Fibroblast of the conjunctiva (primary cell): ENCODE results near the gene MAP3K4.

Source experiments
- DNase-seq: peaks from one replicate; pipeline ENCODE4 v3.0.0-alpha.2; 2010; ENCODE audit warnings: low read depth

Gene MAP3K4

GRCh38 chr6:161041274-161041673 lies 49.7 kb downstream of the MAP3K4 start:
- no peak for DNase-seq

GRCh38 chr6:161044335-161044734 lies 52.8 kb downstream of the MAP3K4 start:
- DNase-seq, result no peak

DNA sequence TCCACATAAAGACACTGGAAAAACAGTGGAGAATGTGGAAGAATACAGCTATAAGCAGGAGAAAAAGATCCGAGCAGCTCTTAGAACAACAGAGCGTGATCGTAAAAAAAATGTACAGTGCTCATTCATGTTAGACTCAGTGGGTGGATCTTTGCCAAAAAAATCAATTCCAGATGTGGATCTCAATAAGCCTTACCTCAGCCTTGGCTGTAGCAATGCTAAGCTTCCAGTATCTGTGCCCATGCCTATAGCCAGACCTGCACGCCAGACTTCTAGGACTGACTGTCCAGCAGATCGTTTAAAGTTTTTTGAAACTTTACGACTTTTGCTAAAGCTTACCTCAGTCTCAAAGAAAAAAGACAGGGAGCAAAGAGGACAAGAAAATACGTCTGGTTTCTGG lies 57.1 kb downstream of the MAP3K4 start:
- peak; percentile 89 for DNase-seq

- DNase-seq, result no peak
These were observed 58.7 kb downstream of the MAP3K4 start for GRCh38 chr6:161050134-161050765.

GRCh38 chr6:161053103-161053502 lies 61.5 kb downstream of the MAP3K4 start:
- DNase-seq, result no peak

DNA sequence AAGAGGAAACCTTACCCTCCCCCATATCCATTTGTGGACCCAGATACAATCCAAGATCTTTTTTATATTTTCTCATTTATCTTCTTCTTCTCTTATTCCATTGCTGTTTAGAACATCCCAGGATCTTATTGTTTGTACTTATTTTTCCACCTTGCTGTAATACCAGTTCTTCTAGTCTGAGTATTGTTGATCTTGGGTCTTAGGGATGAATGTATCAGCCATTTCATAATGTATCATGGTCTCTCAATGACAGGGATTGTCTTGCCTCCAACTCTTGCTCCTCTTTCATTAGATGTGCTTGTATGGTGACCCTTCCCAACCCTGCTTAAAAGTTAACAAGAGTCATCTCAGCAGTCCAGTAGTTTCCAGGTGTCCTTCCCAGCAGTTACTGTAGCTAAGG lies 63.3 kb downstream of the MAP3K4 start:
- DNase-seq, result no peak

- DNase-seq, result no peak
These were observed 64.9 kb downstream of the MAP3K4 start for GRCh38 chr6:161056451-161056850.

- no peak for DNase-seq
These were observed 65.8 kb downstream of the MAP3K4 start for GRCh38 chr6:161057103-161058091.

- no peak for DNase-seq
These were observed 67.2 kb downstream of the MAP3K4 start for GRCh38 chr6:161058741-161059140.

GRCh38 chr6:161061576-161061975 lies 70.0 kb downstream of the MAP3K4 start:
- DNase-seq, result no peak

DNA sequence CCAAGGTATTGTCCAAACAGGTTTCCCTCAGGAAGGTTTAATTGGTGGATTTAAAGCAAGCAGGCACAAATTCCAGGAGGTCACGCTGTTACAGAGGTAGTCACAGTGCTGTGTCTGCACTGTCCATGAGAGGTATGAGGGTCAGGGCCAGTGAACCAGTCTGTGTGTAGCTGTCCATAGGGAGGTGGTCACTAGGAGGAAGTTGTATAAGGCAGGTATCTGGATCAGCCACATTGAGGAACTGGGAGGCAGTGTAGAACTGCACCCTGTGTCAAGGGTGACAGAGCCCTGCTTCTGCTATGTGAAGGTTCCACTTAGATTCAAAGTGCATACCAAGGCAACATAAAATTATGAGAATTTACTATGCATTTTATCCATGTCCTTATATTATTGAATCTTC lies 73.3 kb downstream of the MAP3K4 start:
- DNase-seq, result no peak

- no peak for DNase-seq
These were observed 74.9 kb downstream of the MAP3K4 start for GRCh38 chr6:161066511-161066910.

GRCh38 chr6:161067749-161068148 lies 76.2 kb downstream of the MAP3K4 start:
- no peak for DNase-seq

- no peak for DNase-seq
These were observed 76.8 kb downstream of the MAP3K4 start for GRCh38 chr6:161068321-161068741.

DNA sequence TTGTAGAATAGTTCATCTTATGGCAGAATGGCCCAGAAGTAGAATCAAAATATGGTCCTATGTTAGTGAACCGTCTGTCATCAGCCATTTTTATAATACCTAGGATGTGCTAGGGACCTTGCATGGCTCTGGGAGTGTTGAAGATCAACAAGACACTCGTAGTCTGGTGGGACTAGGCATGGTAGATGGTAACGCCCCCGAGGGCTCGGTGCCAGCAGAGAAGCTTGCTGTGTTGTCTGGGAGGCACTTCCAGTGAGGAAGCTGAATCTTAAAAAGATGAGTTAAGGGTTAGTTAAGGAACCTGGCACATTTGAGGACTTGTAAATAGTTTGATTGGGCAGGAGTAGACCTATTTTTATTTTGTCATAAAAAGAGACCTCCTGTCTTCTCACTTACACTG lies 82.4 kb downstream of the MAP3K4 start:
- DNase-seq, result no peak

DNA sequence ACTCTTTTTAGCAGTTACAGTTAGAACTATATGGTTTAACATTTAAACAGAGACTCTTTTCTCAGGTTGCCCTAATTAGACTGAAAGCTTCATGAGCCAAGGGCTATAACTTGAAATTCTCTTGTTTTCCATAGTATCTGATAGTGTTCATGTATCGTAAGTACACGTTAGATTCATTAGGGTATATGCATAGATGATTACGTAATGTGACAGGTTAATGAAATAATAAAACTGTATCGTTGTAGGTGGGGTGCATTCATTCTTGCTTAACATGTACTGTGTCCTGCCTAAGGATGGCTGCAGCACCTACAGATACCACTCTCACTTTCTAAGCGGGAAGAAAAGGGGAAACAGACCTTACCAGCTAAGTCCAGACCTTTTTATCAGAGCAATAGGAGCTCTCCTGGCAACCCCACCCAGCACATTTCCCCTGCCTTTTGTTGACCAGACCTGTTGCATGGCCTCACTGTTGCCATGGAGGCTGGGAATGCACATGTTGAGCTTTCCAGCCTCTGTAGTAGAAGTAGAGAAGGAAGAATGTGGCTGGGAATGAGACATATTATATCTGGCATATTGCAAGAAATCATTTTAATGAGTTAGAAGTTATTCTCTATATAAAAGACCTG lies 83.0 kb downstream of the MAP3K4 start:
- no peak for DNase-seq

GRCh38 chr6:161076181-161076677 lies 84.7 kb downstream of the MAP3K4 start:
- no peak for DNase-seq

DNA sequence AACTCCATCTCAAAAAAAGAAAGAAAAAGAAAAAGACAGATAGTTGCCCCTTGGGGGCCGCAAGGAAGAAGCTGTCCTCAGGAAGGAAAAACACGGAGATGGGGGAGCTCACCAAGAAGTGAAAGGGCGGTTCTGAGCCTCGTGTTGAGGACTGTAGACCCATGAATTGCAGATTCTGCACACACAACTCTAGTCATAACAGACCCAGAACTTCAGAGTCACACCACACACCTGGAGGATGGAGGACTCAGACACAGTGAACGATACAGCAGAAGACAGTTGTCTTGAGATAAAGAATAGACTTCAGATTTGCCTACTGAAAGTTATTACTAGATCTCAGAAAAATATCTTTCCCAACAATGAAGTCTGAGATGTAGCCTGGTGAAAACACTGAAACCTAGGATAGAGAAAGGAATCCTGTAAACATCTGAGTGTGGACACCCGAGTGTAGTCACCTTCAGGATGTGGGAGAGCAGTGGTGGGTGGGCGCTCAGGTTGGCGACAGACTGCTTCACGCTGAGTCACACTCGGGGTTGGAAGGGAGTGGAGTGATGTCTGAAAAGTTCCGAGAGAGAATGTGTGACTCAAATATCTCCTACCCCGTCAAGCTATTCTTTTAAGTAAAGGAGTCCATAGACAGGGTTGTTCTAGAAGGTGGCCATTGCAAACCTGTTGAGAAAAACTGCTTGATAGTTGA lies 88.1 kb downstream of the MAP3K4 start:
- DNase-seq, result no peak

GRCh38 chr6:161080263-161080970 lies 88.8 kb downstream of the MAP3K4 start:
- no peak for DNase-seq

GRCh38 chr6:161082215-161082614 lies 90.6 kb downstream of the MAP3K4 start:
- no peak for DNase-seq

GRCh38 chr6:161085246-161085645 lies 93.7 kb downstream of the MAP3K4 start:
- DNase-seq, result no peak
